K562 (cell line): ENCODE data around the gene TBL2. TPM values are rescaled to one million over a fixed set of nuclear protein-coding genes. Genes with fewer than 3 reads are reported as not detected.
A peak's percentile ranks its signal among the peaks of the same experiment; 100 is the strongest.

ENCODE experiments used
- BRD9 ChIP-seq: fragments of 450-650 bp; IDR thresholded peaks from 2 replicates; pipeline ENCODE4 v1.6.1; 2018; ENCODE audit warnings: low read depth; ENCODE audit not compliant: partially characterized antibody
- ELF1 ChIP-seq: fragments of 200-800 bp; sonication (Bioruptor generic); IDR thresholded peaks from 2 replicates; pipeline ENCODE4 v1.6.1; 2016; ENCODE audit warnings: missing genetic modification characterization, missing compliant biosample characterization
- ERF ChIP-seq: fragments of 450-650 bp; formaldehyde crosslinking; IDR thresholded peaks from 2 replicates; pipeline ENCODE4 v1.4.0; 2020; ENCODE audit warnings: mild to moderate bottlenecking, mixed read lengths
- IRF2 ChIP-seq: sonication (generic); formaldehyde crosslinking; IDR thresholded peaks from 2 replicates; pipeline ENCODE4 v1.8.1; 2022; ENCODE audit warnings: mild to moderate bottlenecking, missing genetic modification reagents
- KDM5B ChIP-seq: fragments of 200-600 bp; sonication (generic); IDR thresholded peaks from 2 replicates; pipeline ENCODE4 v1.6.1; 2012; ENCODE audit warnings: low read depth, mild to moderate bottlenecking, moderate library complexity, low read length, control low read depth, inconsistent platforms; ENCODE audit not compliant: insufficient replicate concordance
- SAP30 ChIP-seq: fragments of 200-600 bp; sonication (generic); IDR thresholded peaks from 2 replicates; pipeline ENCODE4 v1.6.1; 2012; ENCODE audit warnings: borderline replicate concordance, low read depth, mild to moderate bottlenecking, moderate library complexity, low read length, control low read depth, inconsistent platforms; ENCODE audit not compliant: insufficient read depth, poor library complexity, severe bottlenecking
- SMAD1 ChIP-seq: fragments of 150-350 bp; IDR thresholded peaks from 2 replicates; pipeline ENCODE4 v1.6.1; 2014; ENCODE audit warnings: low read length, low read depth; ENCODE audit not compliant: partially characterized antibody
- TAL1 ChIP-seq: fragments of 450-650 bp; IDR thresholded peaks from 2 replicates; pipeline ENCODE4 v1.6.1; 2016; ENCODE audit warnings: mild to moderate bottlenecking
- ZBTB17 ChIP-seq: fragments of 450-650 bp; formaldehyde crosslinking; IDR thresholded peaks from 2 replicates; pipeline ENCODE4 v1.4.0; 2020; ENCODE audit warnings: mild to moderate bottlenecking
- ZC3H8 ChIP-seq: fragments of 450-650 bp; IDR thresholded peaks from 2 replicates; pipeline ENCODE4 v1.6.1; 2017
- ZMIZ1 ChIP-seq, 2 experiments: fragments of 150-350 bp in 1 of 2; IDR thresholded peaks; 2 replicates each; pipeline ENCODE4 v1.6.1; 2012 to 2016; ENCODE audit warnings: low read depth in 2 of 2, low read length in 2 of 2, mild to moderate bottlenecking in 1 of 2, moderate library complexity in 1 of 2
- ZNF175 ChIP-seq: fragments of 200-800 bp; sonication (Bioruptor generic); IDR thresholded peaks from 2 replicates; pipeline ENCODE4 v1.6.1; 2016; ENCODE audit warnings: low read depth, mild to moderate bottlenecking, missing genetic modification characterization, missing compliant biosample characterization
- ZNF23 ChIP-seq: fragments of 250-450 bp; sonication (Bioruptor Pico); IDR thresholded peaks from 2 replicates; pipeline ENCODE4 v1.4.0; 2020; ENCODE audit warnings: mild to moderate bottlenecking
- ZNF318 ChIP-seq, 2 experiments: fragments of 450-650 bp; IDR thresholded peaks; 2 replicates each; pipeline ENCODE4 v1.6.1; 2016; ENCODE audit warnings: mild to moderate bottlenecking in 2 of 2, borderline replicate concordance in 1 of 2, low read depth in 1 of 2, moderate library complexity in 1 of 2
- ZNF561 ChIP-seq: fragments of 450-650 bp; formaldehyde crosslinking; conservative IDR thresholded peaks from 2 replicates; pipeline ENCODE4 v1.4.0; 2020; ENCODE audit warnings: mild to moderate bottlenecking, moderate library complexity
- polyA plus RNA-seq, 8 experiments: library from polyadenylated mRNA; depleted of rRNA in 4 of 8; stranded (reverse) in 5 of 8; unstranded in 3 of 8; fragments of >200 nt; fragmentation: Nextera tagmentation in 2 of 8; fragmentation: Illumina TruSeq in 1 of 8; extraction: Ambion mirVana in 2 of 8; extraction: Trizol in 1 of 8; gene quantifications; 2 replicates each; pipeline versions ENCODE4 v1.2.1 to v1.2.3, GENCODE V29; 2011 to 2014; ENCODE audit warnings: inconsistent platforms in 1 of 8, missing spikeins in 1 of 8
- total RNA-seq, 7 experiments: library from RNA; depleted of rRNA in 6 of 7; stranded (reverse); fragments of >200 nt in 6 of 7; fragmentation: Illumina TruSeq in 2 of 7; extraction: Trizol in 2 of 7; gene quantifications; 2 replicates each; pipeline versions ENCODE4 v1.2.1 to v1.2.3, GENCODE V29; 2011 to 2021; ENCODE audit warnings: low replicate concordance in 1 of 7

TBL2 gene
- total and polyA plus RNA-seq, 9 of the 15 experiments (the other 6 are each of a cell fraction or from before 2014, with no cell fraction given) = 2.5 to 123 (median 49.2) TPM

DNA sequence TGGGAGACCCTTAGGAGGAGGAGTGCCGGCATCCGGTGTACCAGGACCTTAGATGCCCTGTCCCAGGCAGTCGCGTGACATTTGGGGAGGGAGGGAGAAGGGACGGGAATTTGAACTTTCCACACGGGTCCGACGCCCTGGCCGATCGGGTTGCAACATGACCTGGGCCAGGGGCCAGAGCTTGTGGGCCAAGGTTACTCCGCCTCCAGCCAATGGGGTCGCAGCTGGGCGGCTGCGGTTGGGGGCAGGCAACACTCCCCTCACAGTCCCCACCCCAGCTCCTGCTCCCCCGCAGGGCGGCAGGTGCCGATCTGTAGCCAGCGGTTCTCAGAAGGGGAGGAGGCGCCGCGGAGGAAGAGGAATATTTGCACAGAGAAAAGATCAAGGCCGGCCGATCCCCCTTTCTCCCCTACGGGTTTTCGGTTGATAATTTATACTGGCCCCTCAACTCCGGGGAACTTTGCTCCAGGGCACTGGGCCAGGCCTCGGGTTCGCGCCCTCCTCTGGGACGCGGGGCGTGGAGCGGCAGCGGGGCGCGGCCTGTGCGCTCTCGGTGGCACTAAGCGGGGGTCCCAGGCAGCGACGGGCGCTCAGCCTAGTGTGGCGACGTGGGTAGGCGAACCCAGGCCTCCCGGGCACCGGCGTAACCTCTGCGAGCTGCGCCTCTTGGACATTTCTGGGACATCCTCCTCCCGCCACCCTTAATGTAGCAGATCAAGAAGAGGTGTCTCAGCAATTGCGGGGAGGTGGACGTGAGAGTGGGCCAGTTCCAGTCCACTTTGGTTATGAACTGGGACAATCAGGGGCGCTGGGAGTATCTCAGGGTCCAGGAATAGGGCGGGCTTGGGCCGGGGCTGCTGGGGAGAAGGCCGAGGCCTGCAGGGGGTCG, 44.8 kb upstream of the TBL2 start (continued):
- TF ChIP-seq ZNF318 (IDR thresholded peaks at IDR 0.05; ENCODE audit: borderline replicate concordance in 1 of 2, low read depth in 1 of 2) (no peak), TAL1 (peak; percentile 26; the same call in 1 of the 2 replicates), SMAD1 (no peak), IRF2 (CRISPR knock-in tag) (no peak), SAP30 (no peak), ZMIZ1 (IDR thresholded peaks at IDR 0.05; ENCODE audit: low read depth in 2 of 2, low read length in 2 of 2) (no peak), ZNF175 (CRISPR knock-in tag) (no peak), ELF1 (tag) (no peak), KDM5B (peak; percentile 17), ZNF561 (CRISPR knock-in tag) (no peak), BRD9 (no peak), ERF (no peak), ZNF23 (no peak), ZBTB17 (CRISPR knock-in tag) (no peak), ZC3H8 (no peak)
